Measurements from ENCODE around the gene SEMA5A.

Gene SEMA5A

DNA sequence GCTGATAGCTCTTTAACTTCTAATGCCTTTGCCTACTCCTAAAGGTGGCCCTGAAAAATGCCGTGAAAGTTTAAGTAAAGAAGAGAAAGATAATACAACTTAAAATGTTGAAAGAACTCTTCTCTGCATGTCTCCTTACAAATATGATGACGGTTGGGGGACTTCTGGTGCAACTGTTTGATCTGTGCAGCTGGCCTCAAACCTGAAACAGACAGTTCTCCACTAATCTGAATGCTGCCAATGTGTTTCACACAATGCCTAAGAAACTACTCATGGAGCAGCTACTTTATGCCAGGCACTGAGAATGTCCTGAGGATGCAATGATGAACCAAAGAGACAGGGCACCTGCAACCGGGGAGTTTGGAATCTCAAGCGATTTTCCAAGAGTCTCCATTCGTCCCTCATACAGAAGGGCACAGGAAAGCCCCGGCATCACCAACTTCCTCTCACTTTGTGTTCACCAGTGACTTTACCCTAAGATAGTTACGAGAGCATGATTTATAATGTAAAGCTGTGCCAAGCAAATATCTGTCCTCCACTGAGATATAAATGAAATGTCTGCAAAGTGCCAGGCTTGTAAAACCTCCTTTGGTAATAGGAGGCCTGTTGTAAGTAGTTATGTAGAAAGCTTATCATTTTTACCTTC lies 455.4 kb downstream of the SEMA5A start:
- POLR2A ChIA-PET = no interaction called here
- CTCF ChIA-PET = no interaction called here
- Histone ChIP-seq H3K4me1 (ENCODE audit: control insufficient read depth, insufficient read depth, low read length) (no peaks in the 10 kb centered on the region), H3K4me3 (ENCODE audit: low read depth, low read length) (no peak overlapping the region), H3K9me3 (ENCODE audit: control insufficient read depth, insufficient read depth, low read depth, low read length) (no peaks in the 10 kb centered on the region), H3K36me3 (ENCODE audit: control insufficient read depth in 2 of 2, insufficient read depth in 1 of 2, low read length in 2 of 2) (no peaks in the 10 kb centered on the region), H3K27ac (ENCODE audit: extremely low read depth, low read depth, low read length) (no peak overlapping the region)
- TF ChIP-seq KLF7 (tag by site-specific recombination; IDR thresholded peaks at IDR 0.05; ENCODE audit: borderline replicate concordance) (no peak), ZNF221 (tag by site-specific recombination; IDR thresholded peaks at IDR 0.05; ENCODE audit: borderline replicate concordance) (no peak)
- TF ChIP-seq, protein P1, sequence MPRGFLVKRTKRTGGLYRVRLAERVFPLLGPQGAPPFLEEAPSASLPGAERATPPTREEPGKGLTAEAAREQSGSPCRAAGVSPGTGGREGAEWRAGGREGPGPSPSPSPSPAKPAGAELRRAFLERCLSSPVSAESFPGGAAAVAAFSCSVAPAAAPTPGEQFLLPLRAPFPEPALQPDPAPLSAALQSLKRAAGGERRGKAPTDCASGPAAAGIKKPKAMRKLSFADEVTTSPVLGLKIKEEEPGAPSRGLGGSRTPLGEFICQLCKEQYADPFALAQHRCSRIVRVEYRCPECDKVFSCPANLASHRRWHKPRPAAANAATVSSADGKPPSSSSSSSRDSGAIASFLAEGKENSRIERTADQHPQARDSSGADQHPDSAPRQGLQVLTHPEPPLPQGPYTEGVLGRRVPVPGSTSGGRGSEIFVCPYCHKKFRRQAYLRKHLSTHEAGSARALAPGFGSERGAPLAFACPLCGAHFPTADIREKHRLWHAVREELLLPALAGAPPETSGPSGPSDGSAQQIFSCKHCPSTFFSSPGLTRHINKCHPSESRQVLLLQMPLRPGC (tag by site-specific recombination; IDR thresholded peaks at IDR 0.05) = no peak
- TF ChIP-seq, protein P2, sequence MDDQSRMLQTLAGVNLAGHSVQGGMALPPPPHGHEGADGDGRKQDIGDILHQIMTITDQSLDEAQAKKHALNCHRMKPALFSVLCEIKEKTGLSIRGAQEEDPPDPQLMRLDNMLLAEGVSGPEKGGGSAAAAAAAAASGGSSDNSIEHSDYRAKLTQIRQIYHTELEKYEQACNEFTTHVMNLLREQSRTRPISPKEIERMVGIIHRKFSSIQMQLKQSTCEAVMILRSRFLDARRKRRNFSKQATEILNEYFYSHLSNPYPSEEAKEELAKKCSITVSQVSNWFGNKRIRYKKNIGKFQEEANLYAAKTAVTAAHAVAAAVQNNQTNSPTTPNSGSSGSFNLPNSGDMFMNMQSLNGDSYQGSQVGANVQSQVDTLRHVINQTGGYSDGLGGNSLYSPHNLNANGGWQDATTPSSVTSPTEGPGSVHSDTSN (CRISPR knock-in tag; IDR thresholded peaks at IDR 0.05) = no peak

DNA sequence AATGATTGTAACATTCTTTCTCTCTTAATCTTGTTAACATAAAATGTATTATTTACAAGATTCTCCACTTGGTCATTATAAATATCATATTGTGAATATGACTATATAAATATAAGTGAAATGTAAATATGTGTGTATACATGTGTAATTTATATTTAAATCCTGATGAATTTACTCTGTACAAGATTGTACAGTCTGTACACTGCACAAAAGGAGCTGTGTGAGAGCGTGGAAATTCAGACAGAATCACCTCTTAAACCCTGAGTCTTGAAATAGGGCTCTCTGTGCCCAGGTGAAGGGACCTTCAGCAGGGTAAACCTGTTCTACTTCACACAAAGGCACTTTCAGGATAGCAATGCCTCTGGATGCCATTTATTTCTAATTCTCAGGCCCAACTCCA lies 456.0 kb downstream of the SEMA5A start:
- Histone ChIP-seq H3K4me3 (ENCODE audit: low read depth, low read length) (no peak overlapping the region), H3K4me1 (ENCODE audit: control insufficient read depth, insufficient read depth, low read length) (no peaks in the 10 kb centered on the region), H3K36me3 (ENCODE audit: control insufficient read depth in 2 of 2, insufficient read depth in 1 of 2, low read length in 2 of 2) (no peaks in the 10 kb centered on the region), H3K9me3 (ENCODE audit: control insufficient read depth, insufficient read depth, low read depth, low read length) (no peaks in the 10 kb centered on the region), H3K27ac (ENCODE audit: extremely low read depth, low read depth, low read length) (no peak overlapping the region)
- CTCF ChIA-PET = no interaction called here
- POLR2A ChIA-PET = no interaction called here
- TF ChIP-seq ZNF175 (tag by site-specific recombination; IDR thresholded peaks at IDR 0.05) = no peak
- TF ChIP-seq ZNF10 (tag by site-specific recombination; IDR thresholded peaks at IDR 0.05) = no peak
- TF ChIP-seq, protein P3, sequence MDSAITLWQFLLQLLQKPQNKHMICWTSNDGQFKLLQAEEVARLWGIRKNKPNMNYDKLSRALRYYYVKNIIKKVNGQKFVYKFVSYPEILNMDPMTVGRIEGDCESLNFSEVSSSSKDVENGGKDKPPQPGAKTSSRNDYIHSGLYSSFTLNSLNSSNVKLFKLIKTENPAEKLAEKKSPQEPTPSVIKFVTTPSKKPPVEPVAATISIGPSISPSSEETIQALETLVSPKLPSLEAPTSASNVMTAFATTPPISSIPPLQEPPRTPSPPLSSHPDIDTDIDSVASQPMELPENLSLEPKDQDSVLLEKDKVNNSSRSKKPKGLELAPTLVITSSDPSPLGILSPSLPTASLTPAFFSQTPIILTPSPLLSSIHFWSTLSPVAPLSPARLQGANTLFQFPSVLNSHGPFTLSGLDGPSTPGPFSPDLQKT (IDR thresholded peaks at IDR 0.05; ENCODE audit: borderline replicate concordance, low read depth, low read length) = no peak
- no peak for TF ChIP-seq ZNF621 (tag by site-specific recombination; IDR thresholded peaks at IDR 0.05)
- TF ChIP-seq HOXA7 (CRISPR knock-in tag; IDR thresholded peaks at IDR 0.05; ENCODE audit: borderline replicate concordance) = no peak
- TF ChIP-seq, protein P4, sequence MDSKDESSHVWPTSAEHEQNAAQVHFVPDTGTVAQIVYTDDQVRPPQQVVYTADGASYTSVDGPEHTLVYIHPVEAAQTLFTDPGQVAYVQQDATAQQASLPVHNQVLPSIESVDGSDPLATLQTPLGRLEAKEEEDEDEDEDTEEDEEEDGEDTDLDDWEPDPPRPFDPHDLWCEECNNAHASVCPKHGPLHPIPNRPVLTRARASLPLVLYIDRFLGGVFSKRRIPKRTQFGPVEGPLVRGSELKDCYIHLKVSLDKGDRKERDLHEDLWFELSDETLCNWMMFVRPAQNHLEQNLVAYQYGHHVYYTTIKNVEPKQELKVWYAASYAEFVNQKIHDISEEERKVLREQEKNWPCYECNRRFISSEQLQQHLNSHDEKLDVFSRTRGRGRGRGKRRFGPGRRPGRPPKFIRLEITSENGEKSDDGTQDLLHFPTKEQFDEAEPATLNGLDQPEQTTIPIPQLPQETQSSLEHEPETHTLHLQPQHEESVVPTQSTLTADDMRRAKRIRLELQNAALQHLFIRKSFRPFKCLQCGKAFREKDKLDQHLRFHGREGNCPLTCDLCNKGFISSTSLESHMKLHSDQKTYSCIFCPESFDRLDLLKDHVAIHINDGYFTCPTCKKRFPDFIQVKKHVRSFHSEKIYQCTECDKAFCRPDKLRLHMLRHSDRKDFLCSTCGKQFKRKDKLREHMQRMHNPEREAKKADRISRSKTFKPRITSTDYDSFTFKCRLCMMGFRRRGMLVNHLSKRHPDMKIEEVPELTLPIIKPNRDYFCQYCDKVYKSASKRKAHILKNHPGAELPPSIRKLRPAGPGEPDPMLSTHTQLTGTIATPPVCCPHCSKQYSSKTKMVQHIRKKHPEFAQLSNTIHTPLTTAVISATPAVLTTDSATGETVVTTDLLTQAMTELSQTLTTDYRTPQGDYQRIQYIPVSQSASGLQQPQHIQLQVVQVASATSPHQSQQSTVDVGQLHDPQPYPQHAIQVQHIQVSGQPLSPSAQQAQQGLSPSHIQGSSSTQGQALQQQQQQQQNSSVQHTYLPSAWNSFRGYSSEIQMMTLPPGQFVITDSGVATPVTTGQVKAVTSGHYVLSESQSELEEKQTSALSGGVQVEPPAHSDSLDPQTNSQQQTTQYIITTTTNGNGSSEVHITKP (tag by site-specific recombination; IDR thresholded peaks at IDR 0.05) = no peak
- TF ChIP-seq, protein P5, sequence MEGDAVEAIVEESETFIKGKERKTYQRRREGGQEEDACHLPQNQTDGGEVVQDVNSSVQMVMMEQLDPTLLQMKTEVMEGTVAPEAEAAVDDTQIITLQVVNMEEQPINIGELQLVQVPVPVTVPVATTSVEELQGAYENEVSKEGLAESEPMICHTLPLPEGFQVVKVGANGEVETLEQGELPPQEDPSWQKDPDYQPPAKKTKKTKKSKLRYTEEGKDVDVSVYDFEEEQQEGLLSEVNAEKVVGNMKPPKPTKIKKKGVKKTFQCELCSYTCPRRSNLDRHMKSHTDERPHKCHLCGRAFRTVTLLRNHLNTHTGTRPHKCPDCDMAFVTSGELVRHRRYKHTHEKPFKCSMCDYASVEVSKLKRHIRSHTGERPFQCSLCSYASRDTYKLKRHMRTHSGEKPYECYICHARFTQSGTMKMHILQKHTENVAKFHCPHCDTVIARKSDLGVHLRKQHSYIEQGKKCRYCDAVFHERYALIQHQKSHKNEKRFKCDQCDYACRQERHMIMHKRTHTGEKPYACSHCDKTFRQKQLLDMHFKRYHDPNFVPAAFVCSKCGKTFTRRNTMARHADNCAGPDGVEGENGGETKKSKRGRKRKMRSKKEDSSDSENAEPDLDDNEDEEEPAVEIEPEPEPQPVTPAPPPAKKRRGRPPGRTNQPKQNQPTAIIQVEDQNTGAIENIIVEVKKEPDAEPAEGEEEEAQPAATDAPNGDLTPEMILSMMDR (tag by site-specific recombination; IDR thresholded peaks at IDR 0.05) = no peak
- TF ChIP-seq, protein P6, sequence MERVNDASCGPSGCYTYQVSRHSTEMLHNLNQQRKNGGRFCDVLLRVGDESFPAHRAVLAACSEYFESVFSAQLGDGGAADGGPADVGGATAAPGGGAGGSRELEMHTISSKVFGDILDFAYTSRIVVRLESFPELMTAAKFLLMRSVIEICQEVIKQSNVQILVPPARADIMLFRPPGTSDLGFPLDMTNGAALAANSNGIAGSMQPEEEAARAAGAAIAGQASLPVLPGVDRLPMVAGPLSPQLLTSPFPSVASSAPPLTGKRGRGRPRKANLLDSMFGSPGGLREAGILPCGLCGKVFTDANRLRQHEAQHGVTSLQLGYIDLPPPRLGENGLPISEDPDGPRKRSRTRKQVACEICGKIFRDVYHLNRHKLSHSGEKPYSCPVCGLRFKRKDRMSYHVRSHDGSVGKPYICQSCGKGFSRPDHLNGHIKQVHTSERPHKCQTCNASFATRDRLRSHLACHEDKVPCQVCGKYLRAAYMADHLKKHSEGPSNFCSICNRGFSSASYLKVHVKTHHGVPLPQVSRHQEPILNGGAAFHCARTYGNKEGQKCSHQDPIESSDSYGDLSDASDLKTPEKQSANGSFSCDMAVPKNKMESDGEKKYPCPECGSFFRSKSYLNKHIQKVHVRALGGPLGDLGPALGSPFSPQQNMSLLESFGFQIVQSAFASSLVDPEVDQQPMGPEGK (tag by site-specific recombination; IDR thresholded peaks at IDR 0.05) = no peak
- TF ChIP-seq ZNF629 (tag by site-specific recombination; IDR thresholded peaks at IDR 0.05) = no peak
- TF ChIP-seq ZNF157 (tag by site-specific recombination; IDR thresholded peaks at IDR 0.05) = no peak
- TF ChIP-seq, protein P7, sequence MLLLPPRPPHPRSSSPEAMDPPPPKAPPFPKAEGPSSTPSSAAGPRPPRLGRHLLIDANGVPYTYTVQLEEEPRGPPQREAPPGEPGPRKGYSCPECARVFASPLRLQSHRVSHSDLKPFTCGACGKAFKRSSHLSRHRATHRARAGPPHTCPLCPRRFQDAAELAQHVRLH (tag by site-specific recombination; IDR thresholded peaks at IDR 0.05) = no peak
- no peak for TF ChIP-seq ZNF221 (tag by site-specific recombination; IDR thresholded peaks at IDR 0.05; ENCODE audit: borderline replicate concordance)
- no peak for TF ChIP-seq ZNF530 (tag by site-specific recombination; IDR thresholded peaks at IDR 0.05; ENCODE audit: low read depth)
- no peak for TF ChIP-seq YY2 (tag by site-specific recombination; IDR thresholded peaks at IDR 0.05)
- no peak for TF ChIP-seq ZNF302 (tag by site-specific recombination; IDR thresholded peaks at IDR 0.05; ENCODE audit: low read depth)
- TF ChIP-seq ZNF341 (tag by site-specific recombination; IDR thresholded peaks at IDR 0.05; ENCODE audit: low read depth) = no peak
- TF ChIP-seq ZNF248 (tag by site-specific recombination; IDR thresholded peaks at IDR 0.05) = no peak
- TF ChIP-seq ZNF426 (tag by site-specific recombination; IDR thresholded peaks at IDR 0.05) = no peak
- no peak for TF ChIP-seq ZNF521 (tag by site-specific recombination; IDR thresholded peaks at IDR 0.05)
